Endothelial cell of umbilical vein (primary cell): ENCODE results near the gene EDAR. TPM values are rescaled to one million over a fixed set of nuclear protein-coding genes. Genes with fewer than 3 reads are reported as not detected.

Experiments
- BruUV-seq: library from RNA; stranded (reverse); fragments of 400-500 nt; replicated peaks from 2 replicates; lab custom pipeline; 2021; lab: Mats Ljungman, UMichigan
- CTCF ChIA-PET: fragments of 300-600, 350-600 bp; sonication (Branson Sonifier 250); formaldehyde crosslinking; loops from one replicate; lab custom pipeline; 2021; ENCODE audit warnings: antibody characterized with exemption, inconsistent platforms; lab: Charles Lee
- POLR2A ChIA-PET: fragments of 300-600, 350-600 bp; sonication (Branson Sonifier 250); formaldehyde crosslinking; loops from one replicate; lab custom pipeline; 2021; ENCODE audit warnings: antibody characterized with exemption, inconsistent platforms; lab: Charles Lee
- DNase-seq: peaks from one replicate; pipeline ENCODE4 v3.0.0-alpha.2; 2011; ENCODE audit warnings: low read depth, low spot score
- FAIRE-seq: peaks from 2 replicates; lab custom pipeline; 2011; peaks lifted over from hg19 to GRCh38; lab: Jason Lieb, UNC
- H2AFZ ChIP-seq: 2 replicates; pipeline ENCODE4 v1.6.0; 2012; ENCODE audit warnings: low read depth, low read length, control low read depth, inconsistent platforms
- H3K27ac ChIP-seq: 2 replicates; pipeline ENCODE4 v1.5.1; 2011; ENCODE audit warnings: low read depth, mild to moderate bottlenecking, control low read depth, low read length, moderate library complexity; ENCODE audit not compliant: insufficient read depth
- H3K27me3 ChIP-seq, 2 experiments: 2 replicates each; pipeline versions ENCODE4 v1.6.0 to v1.6.1; 2011; ENCODE audit warnings: low read length in 2 of 2, mixed read lengths in 1 of 2; ENCODE audit not compliant: control insufficient read depth in 2 of 2, insufficient read depth in 2 of 2
- H3K36me3 ChIP-seq, 2 experiments: 2 replicates in 1 of 2; 3 replicates in 1 of 2; pipeline ENCODE4 v1.5.1; 2011; ENCODE audit warnings: low read length in 2 of 2, mild to moderate bottlenecking in 1 of 2, moderate library complexity in 1 of 2; ENCODE audit not compliant: control insufficient read depth in 2 of 2, insufficient read depth in 2 of 2; ENCODE audit errors: extremely low read depth in 1 of 2
- H3K4me1 ChIP-seq: 3 replicates; pipeline ENCODE4 v1.5.1; 2011; ENCODE audit warnings: mild to moderate bottlenecking, low read length; ENCODE audit not compliant: control insufficient read depth, insufficient read depth; ENCODE audit errors: extremely low read depth
- H3K4me2 ChIP-seq: 2 replicates; pipeline ENCODE4 v1.6.1; 2011; ENCODE audit warnings: low read length, control low read depth, mixed read lengths; ENCODE audit not compliant: insufficient read depth
- H3K4me3 ChIP-seq, 3 experiments: fragments of 200-600 bp in 1 of 3; sonication (generic), shearing (Covaris generic) in 1 of 3; replicated peaks in 1 of 3; 2 replicates each; pipeline ENCODE4 v1.5.1; 2011 to 2016; ENCODE audit warnings: control low read depth in 3 of 3, low read length in 3 of 3, mild to moderate bottlenecking in 2 of 3, inconsistent platforms in 1 of 3, low read depth in 1 of 3, moderate library complexity in 1 of 3; ENCODE audit not compliant: insufficient read depth in 1 of 3
- H3K79me2 ChIP-seq: 2 replicates; pipeline ENCODE4 v1.6.0; 2012; ENCODE audit warnings: low read length, inconsistent platforms; ENCODE audit not compliant: control insufficient read depth, insufficient read depth
- H3K9ac ChIP-seq: replicated peaks from 2 replicates; pipeline ENCODE3; 2011; ENCODE audit warnings: low read length, control low read depth; ENCODE audit not compliant: insufficient read depth; ENCODE audit errors: extremely low read depth
- H3K9me1 ChIP-seq: replicated peaks from 3 replicates; pipeline ENCODE4 v1.6.0; 2011; ENCODE audit warnings: mild to moderate bottlenecking, low read length; ENCODE audit not compliant: control insufficient read depth, insufficient read depth; ENCODE audit errors: extremely low read depth
- H3K9me3 ChIP-seq: replicated peaks from 2 replicates; pipeline ENCODE4 v1.5.1; 2012; ENCODE audit warnings: low read length, inconsistent platforms; ENCODE audit not compliant: control insufficient read depth, insufficient read depth
- H4K20me1 ChIP-seq: replicated peaks from 2 replicates; pipeline ENCODE3; 2011; ENCODE audit warnings: mild to moderate bottlenecking, low read length; ENCODE audit not compliant: control insufficient read depth, insufficient read depth; ENCODE audit errors: extremely low read depth
- EZH2 ChIP-seq: IDR thresholded peaks from 2 replicates; pipeline ENCODE4 v1.6.1; 2012; ENCODE audit warnings: borderline replicate concordance, low read depth, mild to moderate bottlenecking, moderate library complexity, low read length, inconsistent platforms; ENCODE audit not compliant: severe bottlenecking
- FOS ChIP-seq: IDR thresholded peaks from 2 replicates; pipeline ENCODE4 v1.6.1; 2011; ENCODE audit warnings: mild to moderate bottlenecking, low read length, moderate library complexity, borderline replicate concordance; ENCODE audit not compliant: insufficient read depth
- GATA2 ChIP-seq: IDR thresholded peaks from 2 replicates; pipeline ENCODE4 v1.7.0; 2011; ENCODE audit warnings: low read depth, mild to moderate bottlenecking, moderate library complexity, mixed read lengths, low read length; ENCODE audit not compliant: insufficient read length, insufficient read depth
- JUN ChIP-seq: IDR thresholded peaks from 2 replicates; pipeline ENCODE4 v1.6.1; 2011; ENCODE audit warnings: borderline replicate concordance, low read depth; ENCODE audit not compliant: insufficient read length, insufficient read depth
- MYC ChIP-seq: IDR thresholded peaks from one replicate; pipeline ENCODE4 v1.6.1; 2011; ENCODE audit warnings: mild to moderate bottlenecking, low read depth, low read length
- POLR2A ChIP-seq: IDR thresholded peaks from 2 replicates; pipeline ENCODE4 v1.6.1; 2012; ENCODE audit warnings: low read depth, mild to moderate bottlenecking, control low read depth, low read length
- POLR2AphosphoS5 ChIP-seq: IDR thresholded peaks from 2 replicates; pipeline ENCODE4 v1.6.1; 2012; ENCODE audit warnings: low read depth, mild to moderate bottlenecking, control low read depth, low read length, moderate library complexity; ENCODE audit not compliant: insufficient read depth
- dilution Hi-C: fragments of 300-500 bp; cut with MboI; formaldehyde crosslinking; loops from one replicate; pipeline ENCODE4 v1.15.0; 2019; ENCODE audit warnings: low sequenced_read_pairs; ENCODE audit not compliant: extremely low pct_ligation_motif_present
- intact Hi-C: fragments of 100-400 bp; cut with micrococcal nuclease; formaldehyde crosslinking; loops from one replicate; pipeline ENCODE4 v1.10.0; 2022
- polyA plus RNA-seq, 4 experiments: library from polyadenylated mRNA; depleted of rRNA in 3 of 4; stranded (reverse) in 3 of 4; unstranded in 1 of 4; fragments of >200 nt; gene quantifications; 2 replicates each; pipeline versions ENCODE4 v1.2.1 to v1.2.3, GENCODE V29; 2011 to 2012; ENCODE audit warnings: missing spikeins in 1 of 4
- total RNA-seq: library from RNA; stranded (reverse); gene quantifications from 2 replicates; pipeline ENCODE4 v1.2.3, GENCODE V29; 2021
- TF ChIP-seq, protein P1 (sequence below): IDR thresholded peaks from 2 replicates; pipeline ENCODE4 v1.6.1; 2011; ENCODE audit not compliant: insufficient read depth, insufficient read length
- TF ChIP-seq, protein P2 (sequence below), 2 donors: IDR thresholded peaks; 1 replicate in 1 of 2; 2 replicates in 1 of 2; pipeline ENCODE4 v1.5.1; 2011; ENCODE audit warnings: low read length in 2 of 2, mild to moderate bottlenecking in 2 of 2, moderate library complexity in 2 of 2, control low read depth in 1 of 2, inconsistent platforms in 1 of 2, low read depth in 1 of 2; ENCODE audit not compliant: insufficient read depth in 1 of 2; ENCODE audit errors: extremely low read depth in 1 of 2

EDAR gene
- total and polyA plus RNA-seq, 2 donors (not counting 3 experiments of a cell fraction or from before 2014, with no cell fraction given): not detected

DNA sequence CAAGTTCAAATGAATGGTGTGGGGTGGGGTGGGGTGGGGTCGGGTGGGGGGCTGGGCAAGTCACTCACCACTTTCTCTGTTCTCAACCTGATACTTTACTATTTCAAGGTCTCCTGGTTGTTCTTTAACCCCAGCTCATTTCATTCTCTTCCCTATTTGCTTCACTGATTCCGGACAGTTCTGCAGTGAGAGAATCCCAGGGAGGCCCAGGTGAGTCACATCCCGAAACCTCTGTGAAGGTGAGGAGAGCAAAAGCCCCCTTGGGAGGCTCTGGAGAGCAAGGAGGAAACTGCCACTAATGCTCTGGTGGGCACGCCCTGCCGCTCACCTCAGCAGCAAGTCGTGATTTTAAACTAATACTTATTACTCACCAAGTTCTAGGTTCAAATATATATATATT, 8.9 kb downstream of the EDAR start:
- dilution Hi-C loops (no loop called here), intact Hi-C loops (no loop called here)
- no peak overlapping the region for H3K27ac ChIP-seq
- CTCF ChIA-PET: interaction anchor here (0.9 kb wide), 1 partner anchor 12 kb away, joined by 4 read pairs; no protein-coding TSS in a partner anchor
- H3K9me1 ChIP-seq: no peaks in the 10 kb centered on the region
- H3K36me3 ChIP-seq: no peaks in the 10 kb centered on the region
- no TSS peak for BruUV-seq
- FAIRE-seq: no peak
- DNase-seq: no peak
- no peaks in the 10 kb centered on the region for H3K4me1 ChIP-seq
- no peak overlapping the region for H3K4me2 ChIP-seq
- H3K9ac ChIP-seq: no peak overlapping the region
- no peaks in the 10 kb centered on the region for H3K9me3 ChIP-seq
- H2AFZ ChIP-seq: no peak overlapping the region
- TF ChIP-seq GATA2 (no peak), FOS (no peak), MYC (no peak), JUN (no peak), POLR2AphosphoS5 (no peak), POLR2A (no peak), EZH2 (no peak)
- TF ChIP-seq, protein P1, sequence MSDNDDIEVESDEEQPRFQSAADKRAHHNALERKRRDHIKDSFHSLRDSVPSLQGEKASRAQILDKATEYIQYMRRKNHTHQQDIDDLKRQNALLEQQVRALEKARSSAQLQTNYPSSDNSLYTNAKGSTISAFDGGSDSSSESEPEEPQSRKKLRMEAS: no peak
- TF ChIP-seq, protein P2, sequence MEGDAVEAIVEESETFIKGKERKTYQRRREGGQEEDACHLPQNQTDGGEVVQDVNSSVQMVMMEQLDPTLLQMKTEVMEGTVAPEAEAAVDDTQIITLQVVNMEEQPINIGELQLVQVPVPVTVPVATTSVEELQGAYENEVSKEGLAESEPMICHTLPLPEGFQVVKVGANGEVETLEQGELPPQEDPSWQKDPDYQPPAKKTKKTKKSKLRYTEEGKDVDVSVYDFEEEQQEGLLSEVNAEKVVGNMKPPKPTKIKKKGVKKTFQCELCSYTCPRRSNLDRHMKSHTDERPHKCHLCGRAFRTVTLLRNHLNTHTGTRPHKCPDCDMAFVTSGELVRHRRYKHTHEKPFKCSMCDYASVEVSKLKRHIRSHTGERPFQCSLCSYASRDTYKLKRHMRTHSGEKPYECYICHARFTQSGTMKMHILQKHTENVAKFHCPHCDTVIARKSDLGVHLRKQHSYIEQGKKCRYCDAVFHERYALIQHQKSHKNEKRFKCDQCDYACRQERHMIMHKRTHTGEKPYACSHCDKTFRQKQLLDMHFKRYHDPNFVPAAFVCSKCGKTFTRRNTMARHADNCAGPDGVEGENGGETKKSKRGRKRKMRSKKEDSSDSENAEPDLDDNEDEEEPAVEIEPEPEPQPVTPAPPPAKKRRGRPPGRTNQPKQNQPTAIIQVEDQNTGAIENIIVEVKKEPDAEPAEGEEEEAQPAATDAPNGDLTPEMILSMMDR (IDR thresholded peaks at IDR 0.05; ENCODE audit: extremely low read depth in 1 of 2, insufficient read depth in 1 of 2, low read depth in 1 of 2, low read length in 2 of 2): no peak
- H3K79me2 ChIP-seq: no peaks in the 10 kb centered on the region
- POLR2A ChIA-PET: no interaction called here
- no peaks in the 10 kb centered on the region for H4K20me1 ChIP-seq
- H3K4me3 ChIP-seq: no peak overlapping the region
- peaks cover 15 to 23% of the 10 kb centered on the region in 2 experiments for H3K27me3 ChIP-seq
